LNCaP clone FGC (cell line): ENCODE results near the gene PRKAG2.

Source experiments
- DNase-seq: peaks from one replicate; pipeline ENCODE4 v3.0.0-alpha.2; 2011; ENCODE audit warnings: low read depth
- H3K4me3 ChIP-seq: 2 replicates; pipeline ENCODE4 v1.5.1; 2011; ENCODE audit warnings: mild to moderate bottlenecking, low read depth, low read length, control low read depth
- CTCF ChIP-seq: IDR thresholded peaks from 2 replicates; pipeline ENCODE4 v1.5.1; 2012; ENCODE audit warnings: mild to moderate bottlenecking; ENCODE audit not compliant: control insufficient read depth, insufficient read depth; ENCODE audit errors: extremely low read depth

PRKAG2 gene

DNA sequence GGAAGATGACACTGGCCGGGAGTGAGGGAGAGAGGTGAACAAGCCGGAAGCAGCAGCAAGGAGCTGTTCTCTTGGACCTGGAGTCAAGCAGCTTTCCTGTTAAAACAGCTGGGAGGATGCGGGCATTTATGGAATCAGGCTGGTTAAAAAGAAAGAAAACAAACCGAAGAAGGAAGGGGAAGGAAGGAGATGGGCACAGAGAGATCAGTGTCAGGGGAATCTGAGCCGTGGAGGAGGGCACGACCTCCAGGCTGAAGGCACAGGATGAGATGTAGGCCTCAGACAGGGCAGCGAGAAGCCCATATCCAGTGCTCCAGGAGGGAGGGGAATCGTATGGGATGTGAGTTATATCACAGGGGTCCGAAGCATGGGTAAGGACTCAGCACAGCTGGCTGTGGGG lies 251.3 kb downstream of the PRKAG2 start:
- H3K4me3 ChIP-seq = no peak overlapping the region
- DNase-seq = no peak
- TF ChIP-seq CTCF = no peak

- no peak for DNase-seq
- H3K4me3 ChIP-seq = no peak overlapping the region
- no peak for TF ChIP-seq CTCF
These were observed 252.5 kb downstream of the PRKAG2 start for GRCh38 chr7:151624246-151624928.

- no peak for TF ChIP-seq CTCF
- DNase-seq = no peak
- H3K4me3 ChIP-seq = no peak overlapping the region
These were observed 253.1 kb downstream of the PRKAG2 start for GRCh38 chr7:151623766-151624165.

DNA sequence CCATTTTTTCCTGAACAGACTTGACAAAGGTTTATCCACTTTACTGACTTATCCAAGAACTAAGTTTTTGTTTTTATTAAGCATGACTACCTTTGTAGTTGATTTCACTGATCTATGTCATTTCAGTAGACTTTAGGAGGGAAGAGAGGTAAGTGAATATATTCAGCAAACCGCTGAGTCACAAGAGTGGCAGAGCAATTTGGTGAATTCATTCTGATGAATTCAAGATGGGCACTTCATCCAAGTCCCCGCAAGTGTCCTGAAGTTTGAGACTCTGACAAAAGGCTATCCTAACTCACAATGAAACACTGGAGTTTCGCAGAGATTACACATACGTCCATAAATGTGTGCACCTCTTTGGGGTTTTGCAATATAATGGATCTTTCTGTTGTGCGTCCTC lies 255.0 kb downstream of the PRKAG2 start:
- no peak overlapping the region for H3K4me3 ChIP-seq
- DNase-seq = no peak
- TF ChIP-seq CTCF = no peak

GRCh38 chr7:151616443-151617213 lies 260.3 kb downstream of the PRKAG2 start:
- H3K4me3 ChIP-seq = no peak overlapping the region
- no peak for DNase-seq
- TF ChIP-seq CTCF = no peak

- H3K4me3 ChIP-seq = no peak overlapping the region
- TF ChIP-seq CTCF = no peak
- DNase-seq = no peak
These were observed 261.1 kb downstream of the PRKAG2 start for GRCh38 chr7:151615784-151616183.
